ENCODE measurements around the gene SNX19.
"Not testable (repeated sequence)": the region's sequence is repeated elsewhere in the genome, so short reads cannot be mapped to it uniquely, and the experiment has no call there.

SNX19 gene

GRCh38 chr11:130920612-130921011, 4.3 kb upstream of the SNX19 start:
- H3K4me1 ChIP-seq (ENCODE audit: control insufficient read depth in 5 of 5, insufficient read depth in 5 of 5, low read length in 5 of 5): peaks cover 2 to 12% (median 10%) of the 10 kb centered on the region in 5 donors
- not testable (repeated sequence) for H3K9me3 ChIP-seq (ENCODE audit: control insufficient read depth in 5 of 5, low read length in 5 of 5); H3K27me3 ChIP-seq (ENCODE audit: control insufficient read depth in 5 of 5, insufficient read depth in 4 of 5, low read length in 5 of 5); H3K9ac ChIP-seq (ENCODE audit: low read length in 5 of 5); H3K4me3 ChIP-seq (ENCODE audit: low read depth in 1 of 5, low read length in 5 of 5); H3K36me3 ChIP-seq (ENCODE audit: control insufficient read depth in 5 of 5, insufficient read depth in 5 of 5, low read length in 5 of 5); H3K27ac ChIP-seq (ENCODE audit: low read depth, low read length)

- H3K9ac ChIP-seq (ENCODE audit: low read length in 5 of 5): no peak overlapping the region
- H3K27me3 ChIP-seq (ENCODE audit: control insufficient read depth in 5 of 5, insufficient read depth in 4 of 5, low read length in 5 of 5): peaks cover 0 to 6% (median 0%) of the 10 kb centered on the region in 5 donors
- peaks cover 2 to 36% (median 33%) of the 10 kb centered on the region in 5 donors for H3K4me1 ChIP-seq (ENCODE audit: control insufficient read depth in 5 of 5, insufficient read depth in 5 of 5, low read length in 5 of 5)
- H3K36me3 ChIP-seq (ENCODE audit: control insufficient read depth in 5 of 5, insufficient read depth in 5 of 5, low read length in 5 of 5): peaks cover 0 to 21% (median 11%) of the 10 kb centered on the region in 5 donors
- H3K4me3 ChIP-seq (ENCODE audit: low read depth in 1 of 5, low read length in 5 of 5): no peak overlapping the region
- H3K9me3 ChIP-seq (ENCODE audit: control insufficient read depth in 5 of 5, low read length in 5 of 5): no peaks in the 10 kb centered on the region
- no peak overlapping the region for H3K27ac ChIP-seq (ENCODE audit: low read depth, low read length)
These were observed 1.8 kb upstream of the SNX19 start for GRCh38 chr11:130918081-130918480.

- peaks cover 0 to 6% (median 0%) of the 10 kb centered on the region in 5 donors for H3K27me3 ChIP-seq (ENCODE audit: control insufficient read depth in 5 of 5, insufficient read depth in 4 of 5, low read length in 5 of 5)
- peak overlapping the region; percentile 73 to 96 (median 79) for H3K4me3 ChIP-seq (ENCODE audit: low read depth in 1 of 5, low read length in 5 of 5)
- H3K4me1 ChIP-seq (ENCODE audit: control insufficient read depth in 5 of 5, insufficient read depth in 5 of 5, low read length in 5 of 5): peaks cover 2 to 44% (median 36%) of the 10 kb centered on the region in 5 donors
- no peaks in the 10 kb centered on the region for H3K9me3 ChIP-seq (ENCODE audit: control insufficient read depth in 5 of 5, low read length in 5 of 5)
- peaks cover 0 to 27% (median 16%) of the 10 kb centered on the region in 5 donors for H3K36me3 ChIP-seq (ENCODE audit: control insufficient read depth in 5 of 5, insufficient read depth in 5 of 5, low read length in 5 of 5)
- H3K27ac ChIP-seq (ENCODE audit: low read depth, low read length): peak overlapping the region; percentile 90
- peak overlapping the region; percentile 63 to 99 (median 90) for H3K9ac ChIP-seq (ENCODE audit: low read length in 5 of 5)
These were observed 631 bp upstream of the SNX19 start for GRCh38 chr11:130916910-130917309.

- Histone ChIP-seq H3K4me1 (ENCODE audit: control insufficient read depth in 5 of 5, insufficient read depth in 5 of 5, low read length in 5 of 5) (peaks cover 2 to 44% (median 36%) of the 10 kb centered on the region in 5 donors), H3K4me3 (ENCODE audit: low read depth in 1 of 5, low read length in 5 of 5) (peak overlapping the region; percentile 73 to 96 (median 88)), H3K9me3 (ENCODE audit: control insufficient read depth in 5 of 5, low read length in 5 of 5) (no peaks in the 10 kb centered on the region), H3K27ac (ENCODE audit: low read depth, low read length) (peak overlapping the region; percentile 90), H3K9ac (ENCODE audit: low read length in 5 of 5) (peak overlapping the region; percentile 96 to 99 (median 99)), H3K36me3 (ENCODE audit: control insufficient read depth in 5 of 5, insufficient read depth in 5 of 5, low read length in 5 of 5) (peaks cover 0 to 36% (median 22%) of the 10 kb centered on the region in 5 donors), H3K27me3 (ENCODE audit: control insufficient read depth in 5 of 5, insufficient read depth in 4 of 5, low read length in 5 of 5) (peaks cover 0 to 6% (median 0%) of the 10 kb centered on the region in 5 donors)
These were observed 559 bp downstream of the SNX19 start for GRCh38 chr11:130915603-130916237.

GRCh38 chr11:130913268-130913667, 3.0 kb downstream of the SNX19 start:
- H3K27ac ChIP-seq (ENCODE audit: low read depth, low read length): peak overlapping the region; percentile 6

GRCh38 chr11:130912552-130912951, 3.7 kb downstream of the SNX19 start:
- Histone ChIP-seq H3K9ac (ENCODE audit: low read length in 5 of 5) (peak overlapping the region in 1 of 5 donors; percentile 21), H3K9me3 (ENCODE audit: control insufficient read depth in 5 of 5, low read length in 5 of 5) (no peaks in the 10 kb centered on the region), H3K27me3 (ENCODE audit: control insufficient read depth in 5 of 5, insufficient read depth in 4 of 5, low read length in 5 of 5) (no peaks in the 10 kb centered on the region), H3K4me3 (ENCODE audit: low read depth in 1 of 5, low read length in 5 of 5) (no peak overlapping the region), H3K4me1 (ENCODE audit: control insufficient read depth in 5 of 5, insufficient read depth in 5 of 5, low read length in 5 of 5) (peaks cover 2 to 44% (median 38%) of the 10 kb centered on the region in 5 donors), H3K27ac (ENCODE audit: low read depth, low read length) (no peak overlapping the region), H3K36me3 (ENCODE audit: control insufficient read depth in 5 of 5, insufficient read depth in 5 of 5, low read length in 5 of 5) (peaks cover 16 to 67% (median 47%) of the 10 kb centered on the region in 5 donors)

More at GRCh38 chr11:130913268-130913667, 3.0 kb downstream of the SNX19 start:
- peaks cover 2 to 44% (median 38%) of the 10 kb centered on the region in 5 donors for H3K4me1 ChIP-seq (ENCODE audit: control insufficient read depth in 5 of 5, insufficient read depth in 5 of 5, low read length in 5 of 5)
- H3K9me3 ChIP-seq (ENCODE audit: control insufficient read depth in 5 of 5, low read length in 5 of 5): no peaks in the 10 kb centered on the region
- no peak overlapping the region for H3K4me3 ChIP-seq (ENCODE audit: low read depth in 1 of 5, low read length in 5 of 5)
- peak overlapping the region in 1 of 5 donors; percentile 21 for H3K9ac ChIP-seq (ENCODE audit: low read length in 5 of 5)
- H3K36me3 ChIP-seq (ENCODE audit: control insufficient read depth in 5 of 5, insufficient read depth in 5 of 5, low read length in 5 of 5): peaks cover 15 to 60% (median 41%) of the 10 kb centered on the region in 5 donors
- peaks cover 0 to 6% (median 0%) of the 10 kb centered on the region in 5 donors for H3K27me3 ChIP-seq (ENCODE audit: control insufficient read depth in 5 of 5, insufficient read depth in 4 of 5, low read length in 5 of 5)

- Histone ChIP-seq H3K27ac (ENCODE audit: low read depth, low read length) (no peak overlapping the region), H3K27me3 (ENCODE audit: control insufficient read depth in 5 of 5, insufficient read depth in 4 of 5, low read length in 5 of 5) (no peaks in the 10 kb centered on the region), H3K9me3 (ENCODE audit: control insufficient read depth in 5 of 5, low read length in 5 of 5) (no peaks in the 10 kb centered on the region), H3K4me3 (ENCODE audit: low read depth in 1 of 5, low read length in 5 of 5) (no peak overlapping the region), H3K4me1 (ENCODE audit: control insufficient read depth in 5 of 5, insufficient read depth in 5 of 5, low read length in 5 of 5) (peaks cover 0 to 38% (median 32%) of the 10 kb centered on the region in 5 donors), H3K36me3 (ENCODE audit: control insufficient read depth in 5 of 5, insufficient read depth in 5 of 5, low read length in 5 of 5) (peaks cover 25 to 79% (median 59%) of the 10 kb centered on the region in 5 donors), H3K9ac (ENCODE audit: low read length in 5 of 5) (no peak overlapping the region)
These were observed 5.0 kb downstream of the SNX19 start for GRCh38 chr11:130911306-130911705.

- Histone ChIP-seq H3K9ac (ENCODE audit: low read length in 5 of 5) (no peak overlapping the region), H3K27me3 (ENCODE audit: control insufficient read depth in 5 of 5, insufficient read depth in 4 of 5, low read length in 5 of 5) (no peaks in the 10 kb centered on the region), H3K4me1 (ENCODE audit: control insufficient read depth in 5 of 5, insufficient read depth in 5 of 5, low read length in 5 of 5) (peaks cover 0 to 27% (median 17%) of the 10 kb centered on the region in 5 donors), H3K4me3 (ENCODE audit: low read depth in 1 of 5, low read length in 5 of 5) (no peak overlapping the region), H3K27ac (ENCODE audit: low read depth, low read length) (no peak overlapping the region), H3K9me3 (ENCODE audit: control insufficient read depth in 5 of 5, low read length in 5 of 5) (no peaks in the 10 kb centered on the region), H3K36me3 (ENCODE audit: control insufficient read depth in 5 of 5, insufficient read depth in 5 of 5, low read length in 5 of 5) (peaks cover 37 to 90% (median 71%) of the 10 kb centered on the region in 5 donors)
These were observed 6.6 kb downstream of the SNX19 start for GRCh38 chr11:130909650-130910049.

GRCh38 chr11:130908770-130909625, 7.3 kb downstream of the SNX19 start:
- peaks cover 43 to 90% (median 71%) of the 10 kb centered on the region in 5 donors for H3K36me3 ChIP-seq (ENCODE audit: control insufficient read depth in 5 of 5, insufficient read depth in 5 of 5, low read length in 5 of 5)
- no peak overlapping the region for H3K27ac ChIP-seq (ENCODE audit: low read depth, low read length)

More at GRCh38 chr11:130908770-130909625, 7.3 kb downstream of the SNX19 start:
- Histone ChIP-seq H3K4me3 (ENCODE audit: low read depth in 1 of 5, low read length in 5 of 5) (no peak overlapping the region), H3K9ac (ENCODE audit: low read length in 5 of 5) (peak overlapping the region in 1 of 5 donors; percentile 7), H3K4me1 (ENCODE audit: control insufficient read depth in 5 of 5, insufficient read depth in 5 of 5, low read length in 5 of 5) (peaks cover 0 to 22% (median 12%) of the 10 kb centered on the region in 5 donors), H3K27me3 (ENCODE audit: control insufficient read depth in 5 of 5, insufficient read depth in 4 of 5, low read length in 5 of 5) (no peaks in the 10 kb centered on the region), H3K9me3 (ENCODE audit: control insufficient read depth in 5 of 5, low read length in 5 of 5) (no peaks in the 10 kb centered on the region)
